HepG2 (cell line): ENCODE data around the gene FAAP20. TPM values are rescaled to one million over a fixed set of nuclear protein-coding genes. Genes with fewer than 3 reads are reported as not detected.

Source experiments
- FOXO1 ChIP-seq: sonication (generic); formaldehyde crosslinking; IDR thresholded peaks from 2 replicates; pipeline ENCODE4 v1.4.0; 2020; ENCODE audit warnings: missing genetic modification reagents
- PLRG1 ChIP-seq: fragments of 450-650 bp; conservative IDR thresholded peaks from 2 replicates; pipeline ENCODE4 v1.6.1; 2016
- RFXAP ChIP-seq: sonication (generic); formaldehyde crosslinking; IDR thresholded peaks from 2 replicates; pipeline ENCODE4 v1.4.0; 2020; ENCODE audit warnings: missing genetic modification reagents, borderline replicate concordance
- ZMYM4 ChIP-seq: sonication (generic); formaldehyde crosslinking; IDR thresholded peaks from 2 replicates; pipeline ENCODE4 v1.8.1; 2023; ENCODE audit warnings: mild to moderate bottlenecking, missing genetic modification reagents
- ZNF660 ChIP-seq: sonication (generic); formaldehyde crosslinking; IDR thresholded peaks from 2 replicates; pipeline ENCODE4 v1.5.1; 2020; ENCODE audit warnings: mild to moderate bottlenecking, low read depth, missing genetic modification reagents, borderline replicate concordance
- polyA plus RNA-seq, 8 experiments: library from polyadenylated mRNA; depleted of rRNA in 3 of 8; stranded (reverse) in 7 of 8; unstranded in 1 of 8; fragments of >200 nt; fragmentation: Illumina TruSeq in 4 of 8; extraction: Trizol in 4 of 8; gene quantifications; 2 replicates each; pipeline versions ENCODE4 v1.2.1 to v1.2.3, GENCODE V29; 2011 to 2016; ENCODE audit warnings: low read depth in 4 of 8, missing spikeins in 1 of 8, mixed read lengths in 1 of 8; ENCODE audit not compliant: insufficient read depth in 1 of 8
- total RNA-seq, 5 experiments: library from RNA; depleted of rRNA; stranded (reverse); fragments of >200 nt; fragmentation: Illumina TruSeq; extraction: Trizol; gene quantifications; 2 replicates each; pipeline ENCODE4 v1.2.3, GENCODE V29; 2016; ENCODE audit warnings: low read depth in 1 of 5
- TF ChIP-seq, protein P1 (sequence below): sonication (generic); formaldehyde crosslinking; IDR thresholded peaks from 2 replicates; pipeline ENCODE4; 2020; ENCODE audit warnings: missing genetic modification reagents, mild to moderate bottlenecking, borderline replicate concordance
- TF ChIP-seq, protein P2 (sequence below): sonication (generic); formaldehyde crosslinking; IDR thresholded peaks from 2 replicates; pipeline ENCODE4 v1.4.0; 2020; ENCODE audit warnings: mild to moderate bottlenecking, missing genetic modification reagents, borderline replicate concordance
- TF ChIP-seq, protein P3 (sequence below): sonication (generic); formaldehyde crosslinking; IDR thresholded peaks from 2 replicates; pipeline ENCODE4 v1.4.0; 2020; ENCODE audit warnings: missing genetic modification reagents, mild to moderate bottlenecking, borderline replicate concordance
- TF ChIP-seq, protein P4 (sequence below): sonication (generic); formaldehyde crosslinking; IDR thresholded peaks from 2 replicates; pipeline ENCODE4 v1.8.1; 2023; ENCODE audit warnings: mild to moderate bottlenecking, missing genetic modification reagents, borderline replicate concordance
- TF ChIP-seq, protein P5 (sequence below): sonication (generic); formaldehyde crosslinking; IDR thresholded peaks from 2 replicates; pipeline ENCODE4 v1.5.1; 2020; ENCODE audit warnings: mild to moderate bottlenecking, missing genetic modification reagents, moderate library complexity

Gene FAAP20
- total and polyA plus RNA-seq, 2 of the 13 experiments (the other 11 are each of a cell fraction or from before 2014, with no cell fraction given) = 9.6 to 10.8 TPM

DNA sequence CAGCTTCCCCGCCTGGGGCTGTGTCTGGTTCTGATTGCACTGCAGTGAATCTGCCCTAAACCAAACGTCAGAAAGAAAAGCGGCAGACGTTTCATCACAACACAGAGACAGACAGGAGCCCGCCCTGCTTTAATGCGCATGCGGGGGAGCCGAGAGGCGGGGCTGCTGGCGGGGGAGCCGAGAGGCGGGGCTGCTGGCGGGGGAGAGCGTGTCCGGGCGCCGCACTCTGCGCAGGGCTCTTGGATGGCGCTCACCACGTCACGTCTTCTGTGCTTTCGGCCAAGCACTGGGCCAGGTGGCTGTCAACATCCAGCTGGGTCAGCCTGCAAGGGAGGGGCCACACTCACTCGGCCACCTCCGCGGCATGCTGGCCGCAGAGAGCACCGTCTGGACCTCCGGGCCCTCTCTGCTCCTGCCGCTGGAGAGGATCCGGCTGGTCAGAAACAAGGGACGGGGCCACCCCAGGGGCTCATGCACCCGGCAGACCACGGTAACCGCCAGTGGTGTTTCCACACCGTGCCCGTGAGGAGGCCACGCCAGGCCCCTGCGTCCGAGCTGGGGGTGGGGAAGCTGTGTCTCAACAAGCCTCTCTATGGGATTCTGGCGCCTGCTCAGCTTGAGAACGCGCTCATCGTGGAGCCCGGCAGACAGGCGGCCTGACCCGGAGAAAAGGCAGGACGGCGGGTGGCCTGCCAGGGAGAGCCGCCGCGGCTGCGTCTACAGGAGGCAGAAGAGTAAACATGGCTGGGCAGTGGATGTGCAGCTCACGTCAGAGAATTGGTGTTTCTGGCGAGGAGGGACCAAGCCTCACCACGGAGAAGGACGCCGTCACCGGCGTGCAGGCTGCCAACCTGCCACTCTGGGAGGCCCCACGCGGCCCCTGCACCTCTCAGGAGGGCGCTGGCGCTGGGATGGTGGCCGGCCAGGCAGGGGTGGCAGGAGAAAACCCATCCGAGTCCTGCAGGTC is 4.8 kb downstream of the FAAP20 start (continued):
- TF ChIP-seq RFXAP (CRISPR knock-in tag) (peak; percentile 17; the same call in 1 of the 2 replicates), ZMYM4 (CRISPR knock-in tag) (peak; percentile 35; the same call in 1 of the 2 replicates), ZNF660 (no peak), FOXO1 (peak; percentile 69), PLRG1 (no peak)
- TF ChIP-seq, protein P1, sequence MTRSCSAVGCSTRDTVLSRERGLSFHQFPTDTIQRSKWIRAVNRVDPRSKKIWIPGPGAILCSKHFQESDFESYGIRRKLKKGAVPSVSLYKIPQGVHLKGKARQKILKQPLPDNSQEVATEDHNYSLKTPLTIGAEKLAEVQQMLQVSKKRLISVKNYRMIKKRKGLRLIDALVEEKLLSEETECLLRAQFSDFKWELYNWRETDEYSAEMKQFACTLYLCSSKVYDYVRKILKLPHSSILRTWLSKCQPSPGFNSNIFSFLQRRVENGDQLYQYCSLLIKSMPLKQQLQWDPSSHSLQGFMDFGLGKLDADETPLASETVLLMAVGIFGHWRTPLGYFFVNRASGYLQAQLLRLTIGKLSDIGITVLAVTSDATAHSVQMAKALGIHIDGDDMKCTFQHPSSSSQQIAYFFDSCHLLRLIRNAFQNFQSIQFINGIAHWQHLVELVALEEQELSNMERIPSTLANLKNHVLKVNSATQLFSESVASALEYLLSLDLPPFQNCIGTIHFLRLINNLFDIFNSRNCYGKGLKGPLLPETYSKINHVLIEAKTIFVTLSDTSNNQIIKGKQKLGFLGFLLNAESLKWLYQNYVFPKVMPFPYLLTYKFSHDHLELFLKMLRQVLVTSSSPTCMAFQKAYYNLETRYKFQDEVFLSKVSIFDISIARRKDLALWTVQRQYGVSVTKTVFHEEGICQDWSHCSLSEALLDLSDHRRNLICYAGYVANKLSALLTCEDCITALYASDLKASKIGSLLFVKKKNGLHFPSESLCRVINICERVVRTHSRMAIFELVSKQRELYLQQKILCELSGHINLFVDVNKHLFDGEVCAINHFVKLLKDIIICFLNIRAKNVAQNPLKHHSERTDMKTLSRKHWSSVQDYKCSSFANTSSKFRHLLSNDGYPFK = no peak
- TF ChIP-seq, protein P2, sequence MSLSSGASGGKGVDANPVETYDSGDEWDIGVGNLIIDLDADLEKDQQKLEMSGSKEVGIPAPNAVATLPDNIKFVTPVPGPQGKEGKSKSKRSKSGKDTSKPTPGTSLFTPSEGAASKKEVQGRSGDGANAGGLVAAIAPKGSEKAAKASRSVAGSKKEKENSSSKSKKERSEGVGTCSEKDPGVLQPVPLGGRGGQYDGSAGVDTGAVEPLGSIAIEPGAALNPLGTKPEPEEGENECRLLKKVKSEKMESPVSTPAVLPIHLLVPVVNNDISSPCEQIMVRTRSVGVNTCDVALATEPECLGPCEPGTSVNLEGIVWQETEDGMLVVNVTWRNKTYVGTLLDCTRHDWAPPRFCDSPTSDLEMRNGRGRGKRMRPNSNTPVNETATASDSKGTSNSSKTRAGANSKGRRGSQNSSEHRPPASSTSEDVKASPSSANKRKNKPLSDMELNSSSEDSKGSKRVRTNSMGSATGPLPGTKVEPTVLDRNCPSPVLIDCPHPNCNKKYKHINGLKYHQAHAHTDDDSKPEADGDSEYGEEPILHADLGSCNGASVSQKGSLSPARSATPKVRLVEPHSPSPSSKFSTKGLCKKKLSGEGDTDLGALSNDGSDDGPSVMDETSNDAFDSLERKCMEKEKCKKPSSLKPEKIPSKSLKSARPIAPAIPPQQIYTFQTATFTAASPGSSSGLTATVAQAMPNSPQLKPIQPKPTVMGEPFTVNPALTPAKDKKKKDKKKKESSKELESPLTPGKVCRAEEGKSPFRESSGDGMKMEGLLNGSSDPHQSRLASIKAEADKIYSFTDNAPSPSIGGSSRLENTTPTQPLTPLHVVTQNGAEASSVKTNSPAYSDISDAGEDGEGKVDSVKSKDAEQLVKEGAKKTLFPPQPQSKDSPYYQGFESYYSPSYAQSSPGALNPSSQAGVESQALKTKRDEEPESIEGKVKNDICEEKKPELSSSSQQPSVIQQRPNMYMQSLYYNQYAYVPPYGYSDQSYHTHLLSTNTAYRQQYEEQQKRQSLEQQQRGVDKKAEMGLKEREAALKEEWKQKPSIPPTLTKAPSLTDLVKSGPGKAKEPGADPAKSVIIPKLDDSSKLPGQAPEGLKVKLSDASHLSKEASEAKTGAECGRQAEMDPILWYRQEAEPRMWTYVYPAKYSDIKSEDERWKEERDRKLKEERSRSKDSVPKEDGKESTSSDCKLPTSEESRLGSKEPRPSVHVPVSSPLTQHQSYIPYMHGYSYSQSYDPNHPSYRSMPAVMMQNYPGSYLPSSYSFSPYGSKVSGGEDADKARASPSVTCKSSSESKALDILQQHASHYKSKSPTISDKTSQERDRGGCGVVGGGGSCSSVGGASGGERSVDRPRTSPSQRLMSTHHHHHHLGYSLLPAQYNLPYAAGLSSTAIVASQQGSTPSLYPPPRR = peak; percentile 73; the same call in 1 of the 2 replicates
- TF ChIP-seq, protein P3, sequence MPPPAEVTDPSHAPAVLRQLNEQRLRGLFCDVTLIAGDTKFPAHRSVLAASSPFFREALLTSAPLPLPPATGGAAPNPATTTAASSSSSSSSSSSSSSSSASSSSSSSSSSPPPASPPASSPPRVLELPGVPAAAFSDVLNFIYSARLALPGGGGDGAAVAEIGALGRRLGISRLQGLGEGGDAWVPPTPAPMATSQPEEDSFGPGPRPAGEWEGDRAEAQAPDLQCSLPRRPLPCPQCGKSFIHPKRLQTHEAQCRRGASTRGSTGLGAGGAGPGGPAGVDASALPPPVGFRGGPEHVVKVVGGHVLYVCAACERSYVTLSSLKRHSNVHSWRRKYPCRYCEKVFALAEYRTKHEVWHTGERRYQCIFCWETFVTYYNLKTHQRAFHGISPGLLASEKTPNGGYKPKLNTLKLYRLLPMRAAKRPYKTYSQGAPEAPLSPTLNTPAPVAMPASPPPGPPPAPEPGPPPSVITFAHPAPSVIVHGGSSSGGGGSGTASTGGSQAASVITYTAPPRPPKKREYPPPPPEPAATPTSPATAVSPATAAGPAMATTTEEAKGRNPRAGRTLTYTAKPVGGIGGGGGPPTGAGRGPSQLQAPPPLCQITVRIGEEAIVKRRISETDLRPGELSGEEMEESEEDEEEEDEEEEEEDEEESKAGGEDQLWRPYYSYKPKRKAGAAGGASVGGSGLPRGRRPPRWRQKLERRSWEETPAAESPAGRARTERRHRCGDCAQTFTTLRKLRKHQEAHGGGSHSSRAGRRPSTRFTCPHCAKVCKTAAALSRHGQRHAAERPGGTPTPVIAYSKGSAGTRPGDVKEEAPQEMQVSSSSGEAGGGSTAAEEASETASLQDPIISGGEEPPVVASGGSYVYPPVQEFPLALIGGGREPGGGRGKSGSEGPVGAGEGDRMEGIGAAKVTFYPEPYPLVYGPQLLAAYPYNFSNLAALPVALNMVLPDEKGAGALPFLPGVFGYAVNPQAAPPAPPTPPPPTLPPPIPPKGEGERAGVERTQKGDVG = 0 out of 2 replicates have a peak, but pooled peaks have one; percentile 17
- TF ChIP-seq, protein P4, sequence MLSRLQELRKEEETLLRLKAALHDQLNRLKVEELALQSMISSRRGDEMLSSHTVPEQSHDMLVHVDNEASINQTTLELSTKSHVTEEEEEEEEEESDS (CRISPR knock-in tag) = no peak
- TF ChIP-seq, protein P5, sequence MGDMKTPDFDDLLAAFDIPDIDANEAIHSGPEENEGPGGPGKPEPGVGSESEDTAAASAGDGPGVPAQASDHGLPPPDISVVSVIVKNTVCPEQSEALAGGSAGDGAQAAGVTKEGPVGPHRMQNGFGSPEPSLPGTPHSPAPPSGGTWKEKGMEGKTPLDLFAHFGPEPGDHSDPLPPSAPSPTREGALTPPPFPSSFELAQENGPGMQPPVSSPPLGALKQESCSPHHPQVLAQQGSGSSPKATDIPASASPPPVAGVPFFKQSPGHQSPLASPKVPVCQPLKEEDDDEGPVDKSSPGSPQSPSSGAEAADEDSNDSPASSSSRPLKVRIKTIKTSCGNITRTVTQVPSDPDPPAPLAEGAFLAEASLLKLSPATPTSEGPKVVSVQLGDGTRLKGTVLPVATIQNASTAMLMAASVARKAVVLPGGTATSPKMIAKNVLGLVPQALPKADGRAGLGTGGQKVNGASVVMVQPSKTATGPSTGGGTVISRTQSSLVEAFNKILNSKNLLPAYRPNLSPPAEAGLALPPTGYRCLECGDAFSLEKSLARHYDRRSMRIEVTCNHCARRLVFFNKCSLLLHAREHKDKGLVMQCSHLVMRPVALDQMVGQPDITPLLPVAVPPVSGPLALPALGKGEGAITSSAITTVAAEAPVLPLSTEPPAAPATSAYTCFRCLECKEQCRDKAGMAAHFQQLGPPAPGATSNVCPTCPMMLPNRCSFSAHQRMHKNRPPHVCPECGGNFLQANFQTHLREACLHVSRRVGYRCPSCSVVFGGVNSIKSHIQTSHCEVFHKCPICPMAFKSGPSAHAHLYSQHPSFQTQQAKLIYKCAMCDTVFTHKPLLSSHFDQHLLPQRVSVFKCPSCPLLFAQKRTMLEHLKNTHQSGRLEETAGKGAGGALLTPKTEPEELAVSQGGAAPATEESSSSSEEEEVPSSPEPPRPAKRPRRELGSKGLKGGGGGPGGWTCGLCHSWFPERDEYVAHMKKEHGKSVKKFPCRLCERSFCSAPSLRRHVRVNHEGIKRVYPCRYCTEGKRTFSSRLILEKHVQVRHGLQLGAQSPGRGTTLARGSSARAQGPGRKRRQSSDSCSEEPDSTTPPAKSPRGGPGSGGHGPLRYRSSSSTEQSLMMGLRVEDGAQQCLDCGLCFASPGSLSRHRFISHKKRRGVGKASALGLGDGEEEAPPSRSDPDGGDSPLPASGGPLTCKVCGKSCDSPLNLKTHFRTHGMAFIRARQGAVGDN = peak; percentile 84
